ENCODE measurements around the gene HSF5. TPM values are rescaled to one million over a fixed set of nuclear protein-coding genes. Genes with fewer than 3 reads are reported as not detected.

The HSF5 gene
- total and polyA plus RNA-seq, 4 donors = 0.09 to 0.17 TPM; not detected in 2

GRCh38 chr17:58491510-58492045 is 3.4 kb upstream of the HSF5 start:
- Histone ChIP-seq H3K4me1 (ENCODE audit: control insufficient read depth in 4 of 4, insufficient read depth in 4 of 4, low read length in 3 of 4) (peaks cover 0 to 3% (median 0%) of the 10 kb centered on the region in 4 donors), H3K36me3 (ENCODE audit: control insufficient read depth in 4 of 4, insufficient read depth in 3 of 4, low read depth in 1 of 4, low read length in 3 of 4) (peaks cover 25 to 78% (median 74%) of the 10 kb centered on the region in 4 donors), H3K4me3 (ENCODE audit: low read depth in 1 of 3, low read length in 3 of 3) (no peak overlapping the region), H3K27ac (ENCODE audit: low read depth in 1 of 2, low read length in 2 of 2) (no peak overlapping the region), H3K27me3 (ENCODE audit: control insufficient read depth in 4 of 4, insufficient read depth in 4 of 4, low read length in 3 of 4) (no peaks in the 10 kb centered on the region), H3K9me3 (ENCODE audit: control insufficient read depth in 4 of 4, low read length in 3 of 4) (no peaks in the 10 kb centered on the region), H3K9ac (ENCODE audit: low read depth in 1 of 2, low read length in 2 of 2) (no peak overlapping the region)
- TF ChIP-seq EGR1 (IDR thresholded peaks at IDR 0.05; ENCODE audit: low read depth in 2 of 2) = no peak
- TF ChIP-seq RAD21 (IDR thresholded peaks at IDR 0.05) = no peak
- TF ChIP-seq MAX (IDR thresholded peaks at IDR 0.05) = no peak
- TF ChIP-seq ATF3 (IDR thresholded peaks at IDR 0.05) = no peak
- no peak for TF ChIP-seq CTCF (IDR thresholded peaks at IDR 0.05; ENCODE audit: low read depth, low read length, missing input control)
- TF ChIP-seq YY1 (IDR thresholded peaks at IDR 0.05) = no peak
- no peak for TF ChIP-seq TAF1 (conservative IDR thresholded peaks at IDR 0.05)
- TF ChIP-seq HNF4A (conservative IDR thresholded peaks at IDR 0.05) = no peak
- TF ChIP-seq FOXA2 (IDR thresholded peaks at IDR 0.05) = no peak
- no peak for TF ChIP-seq HNF4G (IDR thresholded peaks at IDR 0.05)
- no peak for TF ChIP-seq NR2F2 (IDR thresholded peaks at IDR 0.05)
- TF ChIP-seq ZBTB33 (IDR thresholded peaks at IDR 0.05) = no peak
- no peak for DNase-seq (ENCODE audit: low spot score)
- 97% methylated on average over 6 of the region's 6 CpGs for WGBS

GRCh38 chr17:58488428-58488890 is 251 bp upstream of the HSF5 start:
- H3K4me1 ChIP-seq (ENCODE audit: control insufficient read depth in 4 of 4, insufficient read depth in 4 of 4, low read length in 3 of 4) = peaks cover 0 to 7% (median 0%) of the 10 kb centered on the region in 4 donors
- H3K4me3 ChIP-seq (ENCODE audit: low read depth in 1 of 3, low read length in 3 of 3) = no peak overlapping the region
- whole genome bisulfite sequencing = 89% methylated on average over 26 of the region's 26 CpGs
- no peak for TF ChIP-seq RAD21 (IDR thresholded peaks at IDR 0.05)
- TF ChIP-seq HNF4G (IDR thresholded peaks at IDR 0.05) = no peak
- TF ChIP-seq HNF4A (conservative IDR thresholded peaks at IDR 0.05) = no peak
- no peak for TF ChIP-seq REST (IDR thresholded peaks at IDR 0.05)
- TF ChIP-seq EGR1 (IDR thresholded peaks at IDR 0.05; ENCODE audit: low read depth in 2 of 2) = no peak
- TF ChIP-seq ZBTB33 (IDR thresholded peaks at IDR 0.05) = no peak
- no peak for TF ChIP-seq FOXA1 (IDR thresholded peaks at IDR 0.05)
- no peak for TF ChIP-seq TAF1 (conservative IDR thresholded peaks at IDR 0.05)
- TF ChIP-seq NR2F2 (IDR thresholded peaks at IDR 0.05) = no peak
- no peak for TF ChIP-seq YY1 (IDR thresholded peaks at IDR 0.05)
- TF ChIP-seq ATF3 (IDR thresholded peaks at IDR 0.05) = no peak
- no peak for TF ChIP-seq CTCF (IDR thresholded peaks at IDR 0.05; ENCODE audit: low read depth, low read length, missing input control)
- no peak for TF ChIP-seq SP1 (IDR thresholded peaks at IDR 0.05)
- TF ChIP-seq FOXA2 (IDR thresholded peaks at IDR 0.05) = no peak
- TF ChIP-seq JUND (IDR thresholded peaks at IDR 0.05) = no peak
- TF ChIP-seq RXRA (IDR thresholded peaks at IDR 0.05) = no peak
- TF ChIP-seq GABPA (IDR thresholded peaks at IDR 0.05 in 1 of 2, conservative IDR thresholded peaks at IDR 0.05 in 1 of 2) = no peak
- H3K9ac ChIP-seq (ENCODE audit: low read depth in 1 of 2, low read length in 2 of 2) = no peak overlapping the region
- no peaks in the 10 kb centered on the region for H3K27me3 ChIP-seq (ENCODE audit: control insufficient read depth in 4 of 4, insufficient read depth in 4 of 4, low read length in 3 of 4)
- peaks cover 20 to 50% (median 47%) of the 10 kb centered on the region in 4 donors for H3K36me3 ChIP-seq (ENCODE audit: control insufficient read depth in 4 of 4, insufficient read depth in 3 of 4, low read depth in 1 of 4, low read length in 3 of 4)
- no peak for DNase-seq (ENCODE audit: low spot score)
- no peaks in the 10 kb centered on the region for H3K9me3 ChIP-seq (ENCODE audit: control insufficient read depth in 4 of 4, low read length in 3 of 4)
- H3K27ac ChIP-seq (ENCODE audit: low read depth in 1 of 2, low read length in 2 of 2) = no peak overlapping the region

Measured in liver (tissue), 9 donors.